Type B pancreatic cell (in vitro differentiated cells): ENCODE data around the gene SESTD1. TPM values are rescaled to one million over a fixed set of nuclear protein-coding genes. Genes with fewer than 3 reads are reported as not detected.

Source experiments
- DNase-seq: peaks from one replicate; pipeline ENCODE4 v3.0.0; 2021; ENCODE audit warnings: mixed read lengths; ENCODE audit not compliant: unreplicated experiment; ENCODE audit errors: extremely low spot score
- H3K27ac Mint-ChIP-seq: 2 replicates; pipeline ENCODE4 v1.8.0; 2021; ENCODE audit warnings: mild to moderate bottlenecking, mixed read lengths
- H3K27me3 Mint-ChIP-seq: 2 replicates; pipeline ENCODE4 v1.8.0; 2021; ENCODE audit warnings: mixed read lengths
- H3K36me3 Mint-ChIP-seq: 2 replicates; pipeline ENCODE4 v1.8.0; 2021; ENCODE audit warnings: mixed read lengths
- H3K4me1 Mint-ChIP-seq: one replicate; pipeline ENCODE4 v1.8.0; 2021; ENCODE audit warnings: mixed read lengths; ENCODE audit not compliant: unreplicated experiment
- H3K4me3 Mint-ChIP-seq: 2 replicates; pipeline ENCODE4 v1.8.0; 2021; ENCODE audit warnings: mild to moderate bottlenecking, mixed read lengths
- H3K9me3 Mint-ChIP-seq: 2 replicates; pipeline ENCODE4 v1.8.0; 2021; ENCODE audit warnings: mixed read lengths
- total RNA-seq: library from RNA; stranded (reverse); gene quantifications from 2 replicates; pipeline ENCODE4 v1.2.1, GENCODE V29; 2021; ENCODE audit warnings: low replicate concordance
- TF ChIP-seq, protein P1 (sequence below): fragments of 200-600 bp; sonication (generic); conservative IDR thresholded peaks from 2 replicates; pipeline ENCODE4 v1.5.0; 2021; ENCODE audit warnings: antibody characterized with exemption, mild to moderate bottlenecking

Gene SESTD1
- total RNA-seq, 1 donor from 2014 or later, result 75.9 TPM

DNA sequence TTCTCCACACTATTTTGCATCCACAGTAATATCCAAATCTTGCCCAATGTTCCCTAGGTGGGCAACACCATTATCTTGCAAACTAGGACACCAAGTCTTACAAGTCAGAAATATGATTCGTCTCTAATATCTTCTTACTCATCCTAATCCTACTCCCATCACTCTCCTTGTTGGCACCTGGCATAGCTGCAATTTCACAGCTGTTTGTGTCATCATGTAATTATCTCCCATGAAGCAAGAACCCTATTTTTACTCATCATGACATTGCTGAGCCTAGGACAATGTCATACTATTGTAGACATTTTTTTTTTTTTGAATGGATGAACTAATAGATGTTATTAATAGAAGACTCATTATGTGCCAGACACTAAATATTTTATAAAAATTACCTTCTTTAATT, 123.4 kb downstream of the SESTD1 start:
- H3K9me3 Mint-ChIP-seq, result no peaks in the 10 kb centered on the region

DNA sequence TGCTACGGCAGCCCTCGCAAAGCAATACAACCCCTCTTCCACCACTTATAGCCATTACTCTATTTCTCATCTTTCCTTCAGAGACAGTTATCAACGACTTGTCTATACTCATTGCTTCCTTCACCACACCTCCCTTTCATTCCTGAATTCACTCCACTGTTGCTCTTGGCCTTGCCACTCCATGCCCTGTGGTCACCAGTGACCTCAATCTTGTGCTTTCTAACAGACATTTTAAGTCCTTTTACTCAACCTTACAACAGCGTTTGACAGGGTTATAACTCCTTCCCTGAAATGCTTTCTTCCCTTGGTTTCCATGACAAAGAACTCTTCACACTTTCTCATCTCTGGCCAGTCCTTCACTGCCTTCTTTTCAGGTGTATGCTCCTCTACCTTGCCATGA, 124.1 kb downstream of the SESTD1 start:
- H3K27me3 Mint-ChIP-seq, result no peaks in the 10 kb centered on the region
- TF ChIP-seq, protein P1, sequence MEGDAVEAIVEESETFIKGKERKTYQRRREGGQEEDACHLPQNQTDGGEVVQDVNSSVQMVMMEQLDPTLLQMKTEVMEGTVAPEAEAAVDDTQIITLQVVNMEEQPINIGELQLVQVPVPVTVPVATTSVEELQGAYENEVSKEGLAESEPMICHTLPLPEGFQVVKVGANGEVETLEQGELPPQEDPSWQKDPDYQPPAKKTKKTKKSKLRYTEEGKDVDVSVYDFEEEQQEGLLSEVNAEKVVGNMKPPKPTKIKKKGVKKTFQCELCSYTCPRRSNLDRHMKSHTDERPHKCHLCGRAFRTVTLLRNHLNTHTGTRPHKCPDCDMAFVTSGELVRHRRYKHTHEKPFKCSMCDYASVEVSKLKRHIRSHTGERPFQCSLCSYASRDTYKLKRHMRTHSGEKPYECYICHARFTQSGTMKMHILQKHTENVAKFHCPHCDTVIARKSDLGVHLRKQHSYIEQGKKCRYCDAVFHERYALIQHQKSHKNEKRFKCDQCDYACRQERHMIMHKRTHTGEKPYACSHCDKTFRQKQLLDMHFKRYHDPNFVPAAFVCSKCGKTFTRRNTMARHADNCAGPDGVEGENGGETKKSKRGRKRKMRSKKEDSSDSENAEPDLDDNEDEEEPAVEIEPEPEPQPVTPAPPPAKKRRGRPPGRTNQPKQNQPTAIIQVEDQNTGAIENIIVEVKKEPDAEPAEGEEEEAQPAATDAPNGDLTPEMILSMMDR, result no peak
- no peaks in the 10 kb centered on the region for H3K9me3 Mint-ChIP-seq
- H3K4me3 Mint-ChIP-seq, result no peak overlapping the region
- no peak for DNase-seq
- H3K36me3 Mint-ChIP-seq, result peaks cover 8% of the 10 kb centered on the region
- peaks cover 4% of the 10 kb centered on the region for H3K4me1 Mint-ChIP-seq
- H3K27ac Mint-ChIP-seq, result no peak overlapping the region

More for the DNA sequence above, 123.4 kb downstream of the SESTD1 start:
- DNase-seq, result no peak
- TF ChIP-seq, protein P1, result no peak
- Mint-ChIP-seq H3K4me1 (peaks cover 4% of the 10 kb centered on the region), H3K4me3 (no peak overlapping the region), H3K36me3 (peaks cover 5% of the 10 kb centered on the region), H3K27me3 (no peaks in the 10 kb centered on the region), H3K27ac (no peak overlapping the region)

DNA sequence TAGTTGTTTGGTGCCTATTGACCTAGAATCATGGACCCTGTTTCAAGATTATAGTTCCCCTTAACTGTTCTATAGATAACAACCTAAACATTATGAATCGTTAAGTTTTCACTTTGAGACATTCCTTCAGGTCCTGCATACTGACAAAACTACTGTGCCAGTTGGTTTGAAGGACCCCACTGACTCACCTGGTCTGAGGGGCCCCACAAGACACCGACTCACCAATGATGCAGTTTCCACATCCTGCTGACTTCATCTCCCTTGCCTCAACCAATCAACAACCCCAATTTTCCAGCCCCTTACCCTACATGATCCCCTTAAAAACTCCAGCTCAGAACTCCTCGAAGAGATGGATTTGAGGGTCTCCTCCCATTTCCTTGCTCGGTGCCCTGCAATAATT, 125.1 kb downstream of the SESTD1 start:
- H3K9me3 Mint-ChIP-seq, result no peaks in the 10 kb centered on the region
- peaks cover 8% of the 10 kb centered on the region for H3K36me3 Mint-ChIP-seq
- peaks cover 4% of the 10 kb centered on the region for H3K4me1 Mint-ChIP-seq
- no peak overlapping the region for H3K27ac Mint-ChIP-seq
- TF ChIP-seq, protein P1, result no peak
- H3K27me3 Mint-ChIP-seq, result no peaks in the 10 kb centered on the region
- DNase-seq, result no peak
- no peak overlapping the region for H3K4me3 Mint-ChIP-seq

DNA sequence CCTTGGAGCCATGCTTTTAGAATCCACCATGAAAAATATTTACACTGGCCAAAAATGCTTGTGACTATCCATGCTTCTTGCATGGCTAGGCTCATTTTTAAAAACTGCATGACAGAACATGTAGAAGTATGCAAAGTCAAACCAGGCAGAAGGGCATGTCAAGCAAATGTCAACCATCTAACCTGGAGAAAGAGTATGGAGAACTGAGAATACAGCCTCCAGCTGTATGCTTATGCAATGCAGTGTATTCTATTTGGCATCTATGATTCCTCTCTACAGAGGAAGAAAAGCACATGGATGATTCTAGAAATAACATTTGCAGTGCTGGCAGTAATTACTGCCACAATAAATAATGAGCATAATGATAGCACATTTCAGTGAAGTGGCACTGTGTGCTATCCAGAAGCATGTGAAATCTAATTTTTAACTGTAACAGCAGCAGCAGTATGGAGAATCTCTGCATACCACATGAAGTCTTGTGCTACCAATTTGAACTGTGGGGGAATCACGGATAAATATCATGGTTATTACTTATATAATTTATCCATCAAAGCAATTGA, 127.4 kb downstream of the SESTD1 start:
- Mint-ChIP-seq H3K4me3 (no peak overlapping the region), H3K4me1 (peaks cover 4% of the 10 kb centered on the region), H3K9me3 (no peaks in the 10 kb centered on the region), H3K36me3 (peaks cover 7% of the 10 kb centered on the region), H3K27ac (no peak overlapping the region), H3K27me3 (no peaks in the 10 kb centered on the region)
- TF ChIP-seq, protein P1, result no peak
- no peak for DNase-seq

DNA sequence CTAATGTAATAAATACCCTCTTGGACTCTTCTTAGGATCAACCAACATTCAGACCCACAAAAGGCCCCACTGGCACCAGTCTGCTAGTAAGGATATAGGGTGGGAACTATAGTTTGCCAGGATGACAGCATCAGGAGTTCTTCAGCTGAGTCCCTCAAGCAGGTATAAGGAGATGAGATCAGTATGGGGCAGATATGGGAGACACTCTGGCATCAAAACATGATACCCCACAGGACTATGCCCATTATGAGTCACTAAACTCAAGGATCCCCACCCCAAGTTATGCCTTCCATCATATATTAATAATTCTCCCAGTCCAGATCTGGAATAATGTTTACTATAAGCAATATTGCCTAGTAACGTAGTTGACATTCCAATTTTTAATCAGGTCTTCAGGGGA, 131.6 kb downstream of the SESTD1 start:
- no peaks in the 10 kb centered on the region for H3K27me3 Mint-ChIP-seq
- no peaks in the 10 kb centered on the region for H3K9me3 Mint-ChIP-seq
- no peak for DNase-seq
- TF ChIP-seq, protein P1, result no peak
- H3K4me1 Mint-ChIP-seq, result peaks cover 4% of the 10 kb centered on the region
- peaks cover 7% of the 10 kb centered on the region for H3K36me3 Mint-ChIP-seq
- no peak overlapping the region for H3K27ac Mint-ChIP-seq
- no peak overlapping the region for H3K4me3 Mint-ChIP-seq

GRCh38 chr2:179132076-179132475, 132.6 kb downstream of the SESTD1 start:
- Mint-ChIP-seq H3K27ac (no peak overlapping the region), H3K27me3 (no peaks in the 10 kb centered on the region), H3K9me3 (no peaks in the 10 kb centered on the region), H3K4me1 (peaks cover under 1% of the 10 kb centered on the region), H3K36me3 (peaks cover 7% of the 10 kb centered on the region), H3K4me3 (no peak overlapping the region)
- DNase-seq, result no peak
- TF ChIP-seq, protein P1, result no peak
